ENCODE results near the gene ZNF622.

DNA sequence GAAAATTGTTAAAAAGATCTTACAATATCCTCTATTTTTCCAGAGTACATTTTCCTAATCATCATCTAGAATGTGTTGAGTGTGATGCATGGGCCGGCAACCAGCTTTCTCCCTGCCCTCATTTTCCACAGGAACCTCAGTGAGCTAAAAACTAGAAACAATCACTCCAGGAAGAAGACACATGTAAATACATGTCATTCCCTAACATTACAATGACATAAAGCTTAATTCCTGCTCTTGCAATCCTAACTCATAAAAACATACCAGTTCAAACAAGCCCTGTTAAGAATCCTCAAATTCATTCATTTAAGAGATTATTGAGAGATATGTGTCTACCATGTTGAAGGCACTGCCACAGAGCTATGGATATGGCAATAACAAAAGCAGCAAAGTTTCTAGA is 18.5 kb upstream of the ZNF622 start:
- TF ChIP-seq, protein P1, sequence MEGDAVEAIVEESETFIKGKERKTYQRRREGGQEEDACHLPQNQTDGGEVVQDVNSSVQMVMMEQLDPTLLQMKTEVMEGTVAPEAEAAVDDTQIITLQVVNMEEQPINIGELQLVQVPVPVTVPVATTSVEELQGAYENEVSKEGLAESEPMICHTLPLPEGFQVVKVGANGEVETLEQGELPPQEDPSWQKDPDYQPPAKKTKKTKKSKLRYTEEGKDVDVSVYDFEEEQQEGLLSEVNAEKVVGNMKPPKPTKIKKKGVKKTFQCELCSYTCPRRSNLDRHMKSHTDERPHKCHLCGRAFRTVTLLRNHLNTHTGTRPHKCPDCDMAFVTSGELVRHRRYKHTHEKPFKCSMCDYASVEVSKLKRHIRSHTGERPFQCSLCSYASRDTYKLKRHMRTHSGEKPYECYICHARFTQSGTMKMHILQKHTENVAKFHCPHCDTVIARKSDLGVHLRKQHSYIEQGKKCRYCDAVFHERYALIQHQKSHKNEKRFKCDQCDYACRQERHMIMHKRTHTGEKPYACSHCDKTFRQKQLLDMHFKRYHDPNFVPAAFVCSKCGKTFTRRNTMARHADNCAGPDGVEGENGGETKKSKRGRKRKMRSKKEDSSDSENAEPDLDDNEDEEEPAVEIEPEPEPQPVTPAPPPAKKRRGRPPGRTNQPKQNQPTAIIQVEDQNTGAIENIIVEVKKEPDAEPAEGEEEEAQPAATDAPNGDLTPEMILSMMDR (IDR thresholded peaks at IDR 0.05), result no peak
- no peak for TF ChIP-seq POLR2A (IDR thresholded peaks at IDR 0.05)
